SK-N-SH (cell line): Measurements from ENCODE around the gene S100Z. TPM values are rescaled to one million over a fixed set of nuclear protein-coding genes. Genes with fewer than 3 reads are reported as not detected.

Source experiments
- CTCF ChIA-PET: fragments of 300-600, 350-600 bp; formaldehyde crosslinking; extraction: SDS; loops from one replicate; lab custom pipeline; 2021; lab: Yijun Ruan, JAX
- POLR2A ChIA-PET: fragments of 350-600 bp; sonication (Branson Sonifier 250); formaldehyde crosslinking; extraction: SDS; loops from one replicate; lab custom pipeline; 2020; ENCODE audit warnings: antibody characterized with exemption, inconsistent platforms; lab: Yijun Ruan, JAX
- DNase-seq: peaks from one replicate; pipeline ENCODE4 v3.0.0; 2012
- H2AFZ ChIP-seq: fragments of 200-600 bp; sonication (generic); 2 replicates; pipeline ENCODE4 v1.8.1; 2016; ENCODE audit warnings: antibody characterized with exemption, mild to moderate bottlenecking, low read depth
- H3F3A ChIP-seq: fragments of 200-600 bp; sonication (generic); replicated peaks from 2 replicates; pipeline ENCODE3; 2016; ENCODE audit warnings: antibody characterized with exemption, mild to moderate bottlenecking; ENCODE audit not compliant: insufficient read depth
- H3K27ac ChIP-seq, 2 experiments: fragments of 200-500 bp in 1 of 2; fragments of 200-600 bp in 1 of 2; sonication (Bioruptor generic) in 1 of 2; sonication (generic), shearing (Covaris generic) in 1 of 2; 2 replicates each; pipeline versions ENCODE4 v1.5.1 to v1.6.1; 2014 to 2016; ENCODE audit warnings: low read depth in 2 of 2, inconsistent platforms in 1 of 2, low read length in 1 of 2, mild to moderate bottlenecking in 1 of 2, mixed read lengths in 1 of 2
- H3K27me3 ChIP-seq: fragments of 200-600 bp; sonication (generic), shearing (Covaris generic); 2 replicates; pipeline ENCODE4 v1.6.1; 2016; ENCODE audit warnings: mixed run types; ENCODE audit not compliant: insufficient read depth
- H3K36me3 ChIP-seq, 2 experiments: fragments of 200-500 bp in 1 of 2; fragments of 200-600 bp in 1 of 2; sonication (Bioruptor generic) in 1 of 2; sonication (generic) in 1 of 2; replicated peaks in 1 of 2; 2 replicates each; pipeline versions ENCODE3 to v1.5.1; 2014 to 2016; ENCODE audit warnings: low read length in 1 of 2, mild to moderate bottlenecking in 1 of 2; ENCODE audit not compliant: insufficient read depth in 2 of 2, control insufficient read depth in 1 of 2
- H3K4me1 ChIP-seq, 2 experiments: fragments of 200-500 bp in 1 of 2; fragments of 200-600 bp in 1 of 2; sonication (Bioruptor generic) in 1 of 2; sonication (generic), shearing (Covaris generic) in 1 of 2; 2 replicates each; pipeline versions ENCODE4 v1.5.1 to v1.6.1; 2014 to 2016; ENCODE audit warnings: low read depth in 1 of 2, low read length in 1 of 2, mixed run types in 1 of 2; ENCODE audit not compliant: insufficient read depth in 2 of 2, control insufficient read depth in 1 of 2
- H3K4me2 ChIP-seq: fragments of 200-600 bp; sonication (generic), shearing (Covaris generic); 2 replicates; pipeline ENCODE4 v1.6.1; 2017; ENCODE audit warnings: mixed run types
- H3K4me3 ChIP-seq, 2 experiments: fragments of 200-500 bp in 1 of 2; fragments of 200-600 bp in 1 of 2; sonication (Bioruptor generic) in 1 of 2; sonication (generic), shearing (Covaris generic) in 1 of 2; 2 replicates each; pipeline versions ENCODE4 v1.5.1 to v1.8.1; 2014 to 2016; ENCODE audit warnings: low read depth in 2 of 2, inconsistent platforms in 1 of 2, low read length in 1 of 2, mild to moderate bottlenecking in 1 of 2, mixed read lengths in 1 of 2, moderate library complexity in 1 of 2
- H3K79me2 ChIP-seq: fragments of 200-600 bp; sonication (generic); 2 replicates; pipeline ENCODE4 v1.8.1; 2017; ENCODE audit warnings: mild to moderate bottlenecking; ENCODE audit not compliant: insufficient read depth
- H3K9ac ChIP-seq: fragments of 200-600 bp; sonication (generic); 2 replicates; pipeline ENCODE4 v1.6.1; 2017; ENCODE audit warnings: mixed run types
- H3K9me2 ChIP-seq: fragments of 200-600 bp; sonication (generic); 2 replicates; pipeline ENCODE4 v1.6.1; 2017; ENCODE audit warnings: mixed run types
- H3K9me3 ChIP-seq: fragments of 200-600 bp; sonication (generic); 2 replicates; pipeline ENCODE4 v1.6.1; 2017; ENCODE audit warnings: mixed run types, mild to moderate bottlenecking, moderate library complexity
- H4K20me1 ChIP-seq: fragments of 200-600 bp; sonication (generic); 2 replicates; pipeline ENCODE4 v1.6.1; 2017; ENCODE audit warnings: mild to moderate bottlenecking, mixed run types; ENCODE audit not compliant: insufficient read depth
- ELF1 ChIP-seq: IDR thresholded peaks from 2 replicates; pipeline ENCODE4 v1.4.0; 2012
- EP300 ChIP-seq, 2 experiments: IDR thresholded peaks; 2 replicates each; pipeline versions ENCODE4 v1.4.0 to v1.6.1; 2012; ENCODE audit warnings: borderline replicate concordance in 1 of 2, low read depth in 1 of 2, low read length in 1 of 2
- FOXJ3 ChIP-seq: sonication (generic); formaldehyde crosslinking; IDR thresholded peaks from 2 replicates; pipeline ENCODE4 v1.5.1; 2020; ENCODE audit warnings: mild to moderate bottlenecking, missing genetic modification reagents
- FOXM1 ChIP-seq: IDR thresholded peaks from 2 replicates; pipeline ENCODE4 v1.4.0; 2012; ENCODE audit warnings: low read depth, mild to moderate bottlenecking
- GATA2 ChIP-seq: sonication (generic); formaldehyde crosslinking; IDR thresholded peaks from 2 replicates; pipeline ENCODE4 v1.5.0; 2020; ENCODE audit warnings: mild to moderate bottlenecking, missing genetic modification reagents
- JUND ChIP-seq: IDR thresholded peaks from 2 replicates; pipeline ENCODE4 v1.4.0; 2012
- MEF2A ChIP-seq: IDR thresholded peaks from 2 replicates; pipeline ENCODE4 v1.4.0; 2012; ENCODE audit warnings: low read depth, borderline replicate concordance
- MXI1 ChIP-seq: IDR thresholded peaks from 2 replicates; pipeline ENCODE4 v1.6.1; 2012; ENCODE audit warnings: mild to moderate bottlenecking, low read depth, low read length, improper control_type of control experiment
- NFIC ChIP-seq: IDR thresholded peaks from 2 replicates; pipeline ENCODE4 v1.4.0; 2012; ENCODE audit warnings: borderline replicate concordance
- RAD21 ChIP-seq: IDR thresholded peaks from 2 replicates; pipeline ENCODE4 v1.6.1; 2012; ENCODE audit warnings: mild to moderate bottlenecking, low read length
- RCOR1 ChIP-seq: fragments of 150-350 bp; IDR thresholded peaks from 2 replicates; pipeline ENCODE4 v1.6.1; 2017; ENCODE audit warnings: antibody characterized with exemption, low read length
- SIN3A ChIP-seq: IDR thresholded peaks from 2 replicates; pipeline ENCODE4 v1.6.1; 2012; ENCODE audit warnings: low read depth, mild to moderate bottlenecking, low read length, moderate library complexity, borderline replicate concordance
- SMC3 ChIP-seq: IDR thresholded peaks from 2 replicates; pipeline ENCODE4 v1.6.1; 2012; ENCODE audit warnings: low read depth, low read length, improper control_type of control experiment
- YY1 ChIP-seq: IDR thresholded peaks from 2 replicates; pipeline ENCODE4 v1.4.0; 2012; ENCODE audit warnings: low read depth, mild to moderate bottlenecking
- WGBS: methylation state at CpG from one replicate; pipeline ENCODE4 v1.1.6; 2017; ENCODE audit warnings: low lambda C conversion rate; 5-methylcytosine and 5-hydroxymethylcytosine counted together
- polyA plus RNA-seq, 3 experiments: library from polyadenylated mRNA; depleted of rRNA; stranded (reverse); fragments of >200 nt; gene quantifications; 2 replicates each; pipeline ENCODE4 v1.2.3, GENCODE V29; 2012
- TF ChIP-seq, protein P1 (sequence below): IDR thresholded peaks from 2 replicates; pipeline ENCODE4 v1.4.0; 2012; ENCODE audit warnings: low read depth
- TF ChIP-seq, protein P2 (sequence below): IDR thresholded peaks from 2 replicates; pipeline ENCODE4 v1.6.1; 2012; ENCODE audit warnings: mild to moderate bottlenecking, low read depth, low read length, moderate library complexity
- TF ChIP-seq, protein P3 (sequence below): fragments of 150-350 bp; IDR thresholded peaks from 2 replicates; pipeline ENCODE4 v1.6.1; 2017; ENCODE audit warnings: antibody characterized with exemption, low read length, low read depth, borderline replicate concordance
- TF ChIP-seq, protein P4 (sequence below): fragments of 150-350 bp; IDR thresholded peaks from 2 replicates; pipeline ENCODE4 v1.6.1; 2016; ENCODE audit warnings: mild to moderate bottlenecking, low read depth, low read length

The S100Z gene
- polyA plus RNA-seq, 1 of the 3 experiments (the other 2 are of a cell fraction): not detected

DNA sequence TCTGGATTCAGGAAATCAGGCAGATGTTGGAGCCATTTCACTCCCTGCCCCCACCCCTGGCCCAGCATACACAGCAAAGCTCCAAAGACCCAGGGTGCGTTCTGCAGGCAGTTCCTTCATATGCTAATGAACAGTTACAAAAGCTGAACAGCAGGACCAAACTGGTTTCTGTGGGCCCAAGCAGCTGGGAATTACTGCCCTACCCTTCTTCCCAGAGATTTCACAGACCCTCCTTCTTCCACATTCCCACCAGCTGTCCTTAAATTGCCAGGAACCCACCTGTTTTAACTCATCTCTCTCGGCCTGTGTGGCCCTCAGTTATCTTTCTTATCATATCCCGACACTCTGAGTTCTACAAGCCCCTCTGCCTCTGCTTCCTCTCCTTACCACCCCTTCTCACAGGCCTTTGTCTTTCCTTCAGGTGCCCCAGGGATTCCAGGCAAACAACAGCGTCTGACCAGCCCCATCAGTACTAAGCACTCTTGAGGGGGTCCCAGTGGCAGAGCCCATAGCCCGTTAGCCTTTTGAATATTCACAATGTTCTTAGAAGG is 41.6 kb upstream of the S100Z start:
- Histone ChIP-seq H3K79me2 (no peaks in the 10 kb centered on the region), H3K9ac (peak overlapping the region; percentile 40; the same call in 1 of the 2 replicates), H3K9me3 (no peaks in the 10 kb centered on the region), H3K27ac (peak overlapping the region in 1 of 2 experiments; percentile 98; a peak in 2 of 4 replicates), H3K36me3 (no peaks in the 10 kb centered on the region), H2AFZ (no peak overlapping the region; the same call in 1 of the 2 replicates), H3K9me2 (no peaks in the 10 kb centered on the region), H3K27me3 (no peaks in the 10 kb centered on the region), H3F3A (peaks cover 35% of the 10 kb centered on the region), H3K4me2 (peak overlapping the region; percentile 58; the same call in 1 of the 2 replicates), H3K4me1 (peaks cover 0 to 26% of the 10 kb centered on the region in 2 experiments; a peak in 2 of 4 replicates), H3K4me3 (no peak overlapping the region), H4K20me1 (no peaks in the 10 kb centered on the region)
- CTCF ChIA-PET: interaction anchor here (1.0 kb wide), 1 partner anchor 10 kb away, joined by 3 read pairs; no protein-coding TSS in a partner anchor
- no peak for TF ChIP-seq MXI1
- TF ChIP-seq ELF1: no peak
- TF ChIP-seq MEF2A: no peak
- TF ChIP-seq, protein P1, sequence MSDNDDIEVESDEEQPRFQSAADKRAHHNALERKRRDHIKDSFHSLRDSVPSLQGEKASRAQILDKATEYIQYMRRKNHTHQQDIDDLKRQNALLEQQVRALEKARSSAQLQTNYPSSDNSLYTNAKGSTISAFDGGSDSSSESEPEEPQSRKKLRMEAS: no peak
- TF ChIP-seq, protein P2, sequence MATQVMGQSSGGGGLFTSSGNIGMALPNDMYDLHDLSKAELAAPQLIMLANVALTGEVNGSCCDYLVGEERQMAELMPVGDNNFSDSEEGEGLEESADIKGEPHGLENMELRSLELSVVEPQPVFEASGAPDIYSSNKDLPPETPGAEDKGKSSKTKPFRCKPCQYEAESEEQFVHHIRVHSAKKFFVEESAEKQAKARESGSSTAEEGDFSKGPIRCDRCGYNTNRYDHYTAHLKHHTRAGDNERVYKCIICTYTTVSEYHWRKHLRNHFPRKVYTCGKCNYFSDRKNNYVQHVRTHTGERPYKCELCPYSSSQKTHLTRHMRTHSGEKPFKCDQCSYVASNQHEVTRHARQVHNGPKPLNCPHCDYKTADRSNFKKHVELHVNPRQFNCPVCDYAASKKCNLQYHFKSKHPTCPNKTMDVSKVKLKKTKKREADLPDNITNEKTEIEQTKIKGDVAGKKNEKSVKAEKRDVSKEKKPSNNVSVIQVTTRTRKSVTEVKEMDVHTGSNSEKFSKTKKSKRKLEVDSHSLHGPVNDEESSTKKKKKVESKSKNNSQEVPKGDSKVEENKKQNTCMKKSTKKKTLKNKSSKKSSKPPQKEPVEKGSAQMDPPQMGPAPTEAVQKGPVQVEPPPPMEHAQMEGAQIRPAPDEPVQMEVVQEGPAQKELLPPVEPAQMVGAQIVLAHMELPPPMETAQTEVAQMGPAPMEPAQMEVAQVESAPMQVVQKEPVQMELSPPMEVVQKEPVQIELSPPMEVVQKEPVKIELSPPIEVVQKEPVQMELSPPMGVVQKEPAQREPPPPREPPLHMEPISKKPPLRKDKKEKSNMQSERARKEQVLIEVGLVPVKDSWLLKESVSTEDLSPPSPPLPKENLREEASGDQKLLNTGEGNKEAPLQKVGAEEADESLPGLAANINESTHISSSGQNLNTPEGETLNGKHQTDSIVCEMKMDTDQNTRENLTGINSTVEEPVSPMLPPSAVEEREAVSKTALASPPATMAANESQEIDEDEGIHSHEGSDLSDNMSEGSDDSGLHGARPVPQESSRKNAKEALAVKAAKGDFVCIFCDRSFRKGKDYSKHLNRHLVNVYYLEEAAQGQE: no peak
- TF ChIP-seq RCOR1: no peak
- no peak for TF ChIP-seq EP300 (IDR thresholded peaks at IDR 0.05; ENCODE audit: borderline replicate concordance in 1 of 2, low read depth in 1 of 2, low read length in 1 of 2)
- TF ChIP-seq JUND: no peak
- TF ChIP-seq SIN3A: no peak
- TF ChIP-seq GATA2 (CRISPR knock-in tag): no peak
- no peak for TF ChIP-seq SMC3
- POLR2A ChIA-PET: no interaction called here
- DNase-seq: no peak
- WGBS: 92% methylated on average over 5 of the region's 5 CpGs

DNA sequence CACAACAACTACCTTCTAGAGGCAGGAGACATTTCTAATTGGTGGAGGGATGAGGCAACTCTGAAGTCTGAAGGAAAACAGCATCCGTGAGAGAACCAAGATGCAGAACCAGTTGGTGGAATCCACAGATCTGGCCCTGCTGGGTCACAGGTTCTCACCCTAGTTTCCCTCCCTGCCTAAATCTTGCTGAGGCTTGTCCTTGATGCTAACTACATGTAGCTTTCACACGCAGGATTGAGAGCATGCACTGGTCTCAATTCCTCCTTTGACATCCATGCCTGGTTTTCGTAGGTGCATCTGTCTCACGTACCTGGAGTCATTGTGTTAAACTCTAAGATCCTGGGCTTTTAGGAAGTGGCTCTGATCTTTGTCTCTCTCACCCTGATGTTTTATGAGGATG is 40.7 kb upstream of the S100Z start:
- no peak overlapping the region for H3K4me2 ChIP-seq
- TF ChIP-seq YY1 (no peak), GATA2 (CRISPR knock-in tag) (no peak), RAD21 (no peak), FOXJ3 (CRISPR knock-in tag) (no peak), SMC3 (no peak), NFIC (no peak), MXI1 (no peak), FOXM1 (no peak)
- TF ChIP-seq, protein P3, sequence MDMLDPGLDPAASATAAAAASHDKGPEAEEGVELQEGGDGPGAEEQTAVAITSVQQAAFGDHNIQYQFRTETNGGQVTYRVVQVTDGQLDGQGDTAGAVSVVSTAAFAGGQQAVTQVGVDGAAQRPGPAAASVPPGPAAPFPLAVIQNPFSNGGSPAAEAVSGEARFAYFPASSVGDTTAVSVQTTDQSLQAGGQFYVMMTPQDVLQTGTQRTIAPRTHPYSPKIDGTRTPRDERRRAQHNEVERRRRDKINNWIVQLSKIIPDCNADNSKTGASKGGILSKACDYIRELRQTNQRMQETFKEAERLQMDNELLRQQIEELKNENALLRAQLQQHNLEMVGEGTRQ: no peak
- TF ChIP-seq, protein P4, sequence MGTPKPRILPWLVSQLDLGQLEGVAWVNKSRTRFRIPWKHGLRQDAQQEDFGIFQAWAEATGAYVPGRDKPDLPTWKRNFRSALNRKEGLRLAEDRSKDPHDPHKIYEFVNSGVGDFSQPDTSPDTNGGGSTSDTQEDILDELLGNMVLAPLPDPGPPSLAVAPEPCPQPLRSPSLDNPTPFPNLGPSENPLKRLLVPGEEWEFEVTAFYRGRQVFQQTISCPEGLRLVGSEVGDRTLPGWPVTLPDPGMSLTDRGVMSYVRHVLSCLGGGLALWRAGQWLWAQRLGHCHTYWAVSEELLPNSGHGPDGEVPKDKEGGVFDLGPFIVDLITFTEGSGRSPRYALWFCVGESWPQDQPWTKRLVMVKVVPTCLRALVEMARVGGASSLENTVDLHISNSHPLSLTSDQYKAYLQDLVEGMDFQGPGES: no peak
- H3K27ac ChIP-seq: no peak overlapping the region
- H2AFZ ChIP-seq: no peak overlapping the region
- H3K9me2 ChIP-seq: no peaks in the 10 kb centered on the region
- WGBS: 91% methylated on average over 4 of the region's 4 CpGs
- POLR2A ChIA-PET: no interaction called here
- H4K20me1 ChIP-seq: no peaks in the 10 kb centered on the region
- no peak overlapping the region for H3K9ac ChIP-seq
- no peaks in the 10 kb centered on the region for H3K27me3 ChIP-seq
- peaks cover 0 to 26% of the 10 kb centered on the region in 2 experiments; a peak in 2 of 4 replicates for H3K4me1 ChIP-seq
- DNase-seq: no peak
- peaks cover 41% of the 10 kb centered on the region for H3F3A ChIP-seq
- H3K4me3 ChIP-seq: no peak overlapping the region
- H3K9me3 ChIP-seq: no peaks in the 10 kb centered on the region
- CTCF ChIA-PET: no interaction called here
- H3K36me3 ChIP-seq: no peaks in the 10 kb centered on the region
- no peaks in the 10 kb centered on the region for H3K79me2 ChIP-seq
